GM08714 (cell line): ENCODE results near the gene TANC1.
"Not testable (repeated sequence)": the region's sequence is repeated elsewhere in the genome, so short reads cannot be mapped to it uniquely, and the experiment has no call there.

Experiments used
- H3K4me3 ChIP-seq: fragments of 200-500 bp; sonication (Bioruptor generic); 2 replicates; pipeline ENCODE4 v1.5.1; 2014; ENCODE audit warnings: mild to moderate bottlenecking, low read length, inconsistent platforms
- ZNF274 ChIP-seq: IDR thresholded peaks from 2 replicates; pipeline ENCODE4 v1.6.1; 2012; ENCODE audit warnings: mild to moderate bottlenecking, low read depth, low read length

Gene TANC1

DNA sequence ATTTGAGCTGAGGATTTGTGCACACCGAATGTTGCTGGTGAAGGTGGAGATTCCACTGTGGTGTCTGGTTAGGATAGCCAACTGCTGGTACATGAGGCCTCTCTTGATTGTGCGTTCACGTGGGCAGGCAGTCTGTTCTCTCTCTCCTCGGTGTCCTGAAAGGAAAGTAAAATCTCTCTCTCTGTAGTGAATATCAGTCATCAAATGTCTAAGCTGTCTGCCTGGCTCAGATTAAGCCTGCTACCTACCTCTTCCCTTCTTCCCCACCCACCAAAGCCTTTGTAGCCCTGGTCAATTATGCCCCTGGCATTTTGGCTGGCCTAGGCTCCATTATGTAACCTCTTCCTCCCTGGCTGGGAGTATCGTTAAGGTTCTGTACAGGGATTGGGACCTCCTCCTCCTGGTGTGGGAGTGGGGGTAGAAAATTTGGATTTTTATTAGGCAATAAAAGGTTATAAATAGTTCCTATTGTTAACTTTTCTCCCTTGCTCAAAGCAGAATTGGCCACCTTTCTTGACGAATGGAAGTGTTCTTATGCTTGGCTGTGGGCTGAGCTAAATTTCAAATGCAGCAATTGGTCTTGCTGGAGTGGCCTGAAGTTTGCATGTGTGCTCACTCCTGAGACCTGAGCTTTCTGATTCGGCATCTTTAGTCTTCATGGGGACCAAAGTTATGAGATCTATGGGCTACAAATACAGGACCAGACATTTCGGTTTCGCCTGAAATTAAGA is 169.2 kb downstream of the TANC1 start:
- TF ChIP-seq ZNF274 = no peak
- H3K4me3 ChIP-seq = no peak overlapping the region

DNA sequence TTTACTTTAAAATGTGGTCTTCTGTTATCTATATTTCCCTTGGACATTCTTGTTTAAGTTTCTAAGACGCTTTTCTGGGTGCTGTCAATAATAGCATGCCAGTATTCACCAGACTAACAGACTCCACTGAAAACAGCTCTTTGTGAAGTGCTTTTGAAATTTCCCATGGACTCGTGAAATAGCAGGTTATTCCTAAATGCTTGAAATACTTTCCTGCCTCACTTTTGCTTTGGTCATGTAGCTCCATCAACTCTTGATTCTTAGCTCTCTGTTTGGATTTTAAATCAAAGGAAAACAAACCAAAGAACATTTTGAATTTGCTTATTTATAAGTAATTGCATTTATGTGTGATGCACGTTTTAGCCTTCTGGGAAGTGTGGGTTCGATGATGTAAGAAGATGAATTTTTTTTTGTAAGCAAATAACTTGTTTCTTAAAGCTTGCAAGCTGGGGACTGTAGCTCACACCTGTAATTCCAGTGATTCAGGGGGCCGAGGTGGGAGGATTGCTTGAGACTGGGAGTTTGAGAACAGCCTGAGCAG is 170.3 kb downstream of the TANC1 start:
- TF ChIP-seq ZNF274 = no peak

DNA sequence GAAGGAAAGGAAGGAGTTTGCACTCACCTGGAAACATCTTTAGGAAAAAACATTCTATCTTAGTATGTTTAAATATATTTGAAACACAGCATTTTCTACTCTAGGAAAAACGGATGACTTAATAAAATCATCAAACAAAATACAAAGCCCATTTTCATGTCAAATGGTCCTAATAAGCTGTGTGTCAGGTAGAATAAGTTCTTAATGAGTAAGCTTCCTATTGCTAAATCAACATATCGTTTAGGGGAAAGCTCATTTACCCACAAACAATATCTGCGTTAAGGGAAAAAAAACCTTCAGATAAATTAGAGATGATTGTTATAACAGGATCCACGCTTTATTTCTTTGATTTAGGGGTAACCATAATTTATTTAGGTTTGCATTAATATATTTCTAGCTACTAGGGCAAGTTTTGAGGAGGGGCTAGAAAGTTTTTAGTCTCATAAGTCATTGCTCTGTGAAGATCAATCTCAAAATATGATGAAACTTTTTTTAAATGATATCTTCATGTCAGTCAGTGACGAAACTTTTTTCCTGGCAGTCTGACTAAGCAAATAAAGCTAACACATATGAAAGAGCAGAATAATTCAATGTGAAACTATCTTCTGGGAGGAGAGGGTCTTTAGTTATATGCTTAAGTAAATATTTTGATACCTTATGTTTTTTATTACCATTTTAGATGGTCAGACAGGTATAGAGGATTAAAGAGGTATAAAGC is 170.9 kb downstream of the TANC1 start:
- TF ChIP-seq ZNF274 = no peak
- H3K4me3 ChIP-seq = no peak overlapping the region

More for the DNA sequence above, 170.3 kb downstream of the TANC1 start:
- no peak overlapping the region for H3K4me3 ChIP-seq

DNA sequence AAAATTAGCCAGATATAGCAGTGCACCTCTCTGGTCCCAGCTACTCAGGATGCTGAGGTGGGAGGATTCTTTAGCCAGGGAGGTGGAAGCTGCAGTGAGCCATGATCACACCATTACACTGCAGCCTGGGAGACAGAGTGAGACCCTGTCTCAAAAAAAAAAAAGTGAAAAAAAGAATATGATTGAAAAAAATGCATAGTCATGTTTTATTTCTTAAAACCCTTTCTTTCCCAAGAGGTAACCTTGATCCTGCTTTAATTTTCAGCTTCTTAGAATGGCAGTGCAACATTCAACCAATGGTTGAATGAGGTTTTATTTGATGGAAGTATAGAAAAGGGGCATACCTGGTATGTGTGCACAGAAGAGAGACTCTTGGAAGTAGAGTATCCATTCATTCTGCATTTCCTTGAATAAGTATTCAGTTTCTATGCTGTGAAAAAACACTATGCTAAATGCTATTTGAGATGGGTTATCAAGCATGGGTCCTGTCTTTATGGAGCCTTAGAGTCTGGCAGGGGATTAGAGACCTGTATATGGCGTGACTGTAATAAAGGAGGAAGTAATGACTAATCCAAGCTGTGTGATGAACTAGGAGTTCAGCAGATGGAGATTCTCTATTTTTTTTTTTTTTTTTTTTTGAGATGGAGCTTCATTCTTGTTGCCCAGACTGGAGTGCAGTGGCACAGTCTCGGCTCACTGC is 171.8 kb downstream of the TANC1 start:
- no peak overlapping the region for H3K4me3 ChIP-seq
- TF ChIP-seq ZNF274 = no peak

DNA sequence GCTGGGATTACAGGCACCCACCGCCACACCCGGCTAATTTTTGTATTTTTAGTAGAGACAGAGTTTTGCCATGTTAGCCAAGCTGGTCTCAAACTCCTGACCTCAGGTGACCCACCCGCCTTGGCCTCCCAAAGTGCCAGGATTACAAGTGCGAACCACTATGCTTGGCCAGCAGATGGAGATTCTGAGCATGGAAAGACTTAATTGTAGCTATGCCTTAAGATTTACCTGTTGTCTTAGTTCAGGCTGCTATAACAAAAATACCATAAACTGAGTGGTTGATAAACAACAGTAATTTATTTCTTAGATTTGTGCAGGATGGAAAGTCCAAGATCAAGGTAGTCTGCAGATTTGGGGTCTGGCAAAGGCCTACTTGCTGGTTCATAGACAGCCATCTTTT is 172.4 kb downstream of the TANC1 start:
- H3K4me3 ChIP-seq = not testable (repeated sequence)

DNA sequence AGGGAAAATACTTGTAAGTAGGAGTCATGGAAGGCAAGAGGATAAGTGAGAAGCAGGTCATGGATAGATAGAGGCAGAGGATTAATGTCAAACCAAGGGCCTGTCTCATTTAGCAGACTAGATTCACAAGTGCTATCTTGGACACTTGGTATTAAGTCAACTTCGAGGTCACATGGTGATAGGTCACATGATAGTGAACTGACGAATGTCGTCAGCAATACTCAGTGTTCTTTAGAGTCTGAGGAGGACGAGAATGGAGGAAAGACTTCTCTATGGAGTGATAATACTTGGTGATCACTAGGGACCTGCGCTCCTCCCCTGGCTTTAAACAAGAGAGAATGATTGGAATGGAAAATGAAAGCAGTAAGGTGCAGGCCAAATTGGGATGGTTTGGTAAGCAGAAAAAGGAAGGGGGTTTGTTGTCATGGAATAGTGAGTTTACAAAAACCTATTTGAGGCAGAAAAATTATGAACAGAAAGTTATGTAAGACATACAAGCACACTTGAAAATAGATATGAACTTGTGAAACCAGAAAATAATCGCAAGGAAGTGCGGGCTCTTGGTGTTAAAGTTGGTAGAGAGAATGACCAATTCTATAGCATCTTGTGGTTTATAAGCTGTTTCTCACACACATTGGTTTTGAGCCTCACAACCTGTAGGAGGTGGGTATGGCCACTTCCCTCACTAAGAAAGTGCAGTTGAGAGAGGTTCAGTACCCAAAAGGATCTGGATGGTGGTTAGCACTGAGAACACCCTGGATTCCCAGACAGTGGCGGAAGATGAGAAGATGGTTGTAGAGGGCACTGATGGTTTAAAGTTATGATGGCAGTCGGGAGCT is 176.6 kb downstream of the TANC1 start:
- no peak overlapping the region for H3K4me3 ChIP-seq
- no peak for TF ChIP-seq ZNF274

DNA sequence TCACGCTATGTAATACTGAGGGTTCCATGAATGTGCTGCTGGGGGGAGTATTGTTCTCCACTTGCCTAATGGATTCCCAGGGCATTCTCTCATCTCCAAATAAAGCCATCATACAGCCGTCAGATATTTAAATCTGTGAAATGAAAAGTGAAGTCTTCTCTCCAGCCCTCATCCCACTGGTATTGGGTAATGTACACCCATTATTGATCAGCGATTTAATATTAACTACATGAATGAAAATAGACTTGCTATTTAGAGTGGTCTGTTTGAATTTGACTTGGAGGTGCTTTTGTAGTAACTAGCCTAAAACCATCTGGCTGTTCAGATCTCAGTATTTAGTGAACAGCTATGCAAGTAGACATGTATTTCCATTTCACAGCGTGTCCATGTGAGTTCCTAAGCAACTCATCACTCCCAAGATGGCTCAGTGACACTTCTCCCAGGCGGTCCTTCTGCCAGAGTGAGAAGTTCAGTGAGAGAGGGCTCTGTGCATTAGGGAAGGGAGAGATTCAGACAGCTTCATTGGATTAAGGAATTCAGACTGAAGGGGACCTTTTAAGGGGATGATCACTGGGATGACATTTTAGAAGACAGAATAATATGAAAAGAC is 177.4 kb downstream of the TANC1 start:
- H3K4me3 ChIP-seq = no peak overlapping the region
- TF ChIP-seq ZNF274 = no peak

DNA sequence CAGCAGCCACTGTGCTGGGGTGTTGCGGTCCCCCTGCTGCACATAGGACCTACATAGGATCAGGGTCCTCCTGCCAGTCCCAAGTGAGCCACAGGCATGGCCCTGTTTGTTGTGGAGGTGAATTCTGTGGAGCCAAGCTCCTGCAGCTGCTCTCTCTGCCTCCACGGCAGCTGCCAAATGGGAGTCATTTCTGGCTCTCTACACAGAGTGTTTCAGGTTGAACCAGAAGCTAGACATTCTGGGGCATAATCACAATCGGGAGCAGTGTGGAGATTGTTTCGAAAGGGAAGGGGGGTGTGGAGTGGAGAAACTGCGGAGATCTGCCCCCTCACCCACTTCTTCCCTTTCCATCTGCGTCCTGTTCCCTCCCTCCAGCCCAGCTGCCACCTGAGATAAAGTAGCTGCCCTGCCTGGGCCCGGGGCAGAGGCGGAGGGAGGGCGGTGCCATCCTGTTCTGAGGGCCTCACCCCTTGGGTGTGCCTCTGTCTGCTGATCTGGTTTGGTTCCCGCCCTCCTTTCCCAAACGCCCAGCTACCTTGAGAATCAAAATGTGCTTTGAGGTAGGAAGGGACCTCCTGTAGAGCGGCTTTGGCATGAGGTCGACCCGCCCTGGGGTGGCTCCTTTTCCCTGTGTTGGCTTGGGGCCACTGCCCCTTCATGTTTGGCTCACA is 178.7 kb downstream of the TANC1 start:
- TF ChIP-seq ZNF274 = no peak
- H3K4me3 ChIP-seq = no peak overlapping the region

DNA sequence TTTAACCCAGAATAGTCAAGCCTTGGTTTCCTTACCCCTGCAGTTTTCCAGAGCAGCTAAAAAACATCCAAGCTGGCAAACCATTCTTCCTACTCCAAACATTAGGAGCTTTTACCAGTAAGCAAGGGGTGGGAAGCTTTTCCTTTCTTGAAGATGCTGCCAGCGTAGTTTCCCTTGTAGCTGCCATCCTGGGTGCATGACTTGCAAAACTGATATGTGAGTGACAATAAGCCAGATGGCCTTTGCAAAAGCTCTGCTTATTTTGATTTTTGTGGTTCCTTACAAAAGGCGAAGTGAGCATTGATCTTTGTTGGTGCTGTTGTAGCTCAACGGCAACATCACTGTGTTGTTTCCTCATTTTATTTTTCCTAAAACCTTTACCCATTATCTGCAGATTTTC is 179.2 kb downstream of the TANC1 start:
- TF ChIP-seq ZNF274 = no peak
- no peak overlapping the region for H3K4me3 ChIP-seq

DNA sequence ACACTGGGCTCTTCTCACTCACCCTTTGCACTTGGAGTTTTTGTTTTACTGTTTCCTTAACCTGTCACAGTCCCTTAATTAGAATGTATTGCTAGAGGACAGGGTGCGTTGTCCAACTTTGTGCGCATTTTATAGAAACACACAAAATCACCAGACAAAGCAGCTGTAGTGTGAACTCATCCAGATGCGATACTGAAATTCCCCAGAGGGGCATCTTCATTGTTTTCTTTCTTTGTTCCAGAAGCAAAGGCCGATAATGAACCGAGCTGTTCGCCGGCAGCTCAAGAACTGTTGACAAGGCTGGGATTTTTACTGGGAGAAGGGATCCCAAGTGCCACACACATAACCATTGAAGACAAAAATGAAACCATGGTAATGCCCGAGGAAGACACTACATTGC is 180.5 kb downstream of the TANC1 start:
- no peak for TF ChIP-seq ZNF274
- no peak overlapping the region for H3K4me3 ChIP-seq

DNA sequence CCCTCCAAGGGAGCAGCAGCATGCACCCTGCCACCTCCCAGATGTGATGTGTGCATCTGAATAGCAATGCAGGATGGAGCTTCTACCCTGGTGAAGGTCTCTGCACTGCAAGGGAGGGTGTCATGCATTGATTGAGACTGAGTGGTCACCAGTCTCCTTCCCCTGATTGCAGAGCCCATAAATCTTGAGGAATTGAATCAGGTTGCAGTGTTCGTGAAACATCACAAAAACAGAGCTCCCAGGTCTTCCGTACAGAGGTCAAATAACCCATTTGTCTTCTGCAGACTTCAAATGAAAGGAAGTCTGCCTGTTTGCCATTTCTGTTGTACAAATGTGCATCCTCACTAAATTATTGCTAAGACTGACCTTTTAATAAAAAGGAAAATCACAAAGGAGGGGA is 181.3 kb downstream of the TANC1 start:
- no peak for TF ChIP-seq ZNF274
- H3K4me3 ChIP-seq = no peak overlapping the region

DNA sequence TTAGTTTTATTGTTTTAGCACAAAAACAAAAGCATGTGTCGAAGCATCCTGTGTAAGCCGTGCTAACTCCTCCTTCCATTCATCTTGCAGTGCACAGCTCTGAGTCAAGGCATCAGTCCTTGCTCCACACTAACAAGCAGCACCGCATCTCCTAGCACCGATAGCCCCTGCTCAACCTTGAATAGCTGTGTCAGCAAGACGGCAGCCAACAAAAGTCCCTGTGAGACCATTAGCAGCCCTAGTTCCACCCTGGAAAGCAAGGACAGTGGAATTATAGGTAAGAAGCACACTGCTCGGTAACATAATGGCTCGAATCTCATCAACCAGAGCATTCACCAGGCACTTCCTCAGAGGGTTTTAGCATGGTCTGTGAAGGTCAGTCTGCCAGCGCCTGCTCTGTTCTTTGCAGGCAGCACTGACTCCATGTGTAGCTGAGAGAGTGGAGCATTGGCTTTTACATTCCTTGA is 181.9 kb downstream of the TANC1 start:
- no peak overlapping the region for H3K4me3 ChIP-seq
- no peak for TF ChIP-seq ZNF274
